HG02678 (cell line): ENCODE results near the gene DHRS3.
"Not testable (repeated sequence)": the region's sequence is repeated elsewhere in the genome, so short reads cannot be mapped to it uniquely, and the experiment has no call there.

Experiments used
- ATAC-seq: cut with Tn5 transposase; IDR thresholded peaks from one replicate; pipeline ENCODE4 v1.9.1; 2021; ENCODE audit warnings: mild to moderate bottlenecking, moderate library complexity; ENCODE audit not compliant: unreplicated experiment

DHRS3 gene, protein sequence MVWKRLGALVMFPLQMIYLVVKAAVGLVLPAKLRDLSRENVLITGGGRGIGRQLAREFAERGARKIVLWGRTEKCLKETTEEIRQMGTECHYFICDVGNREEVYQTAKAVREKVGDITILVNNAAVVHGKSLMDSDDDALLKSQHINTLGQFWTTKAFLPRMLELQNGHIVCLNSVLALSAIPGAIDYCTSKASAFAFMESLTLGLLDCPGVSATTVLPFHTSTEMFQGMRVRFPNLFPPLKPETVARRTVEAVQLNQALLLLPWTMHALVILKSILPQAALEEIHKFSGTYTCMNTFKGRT

DNA sequence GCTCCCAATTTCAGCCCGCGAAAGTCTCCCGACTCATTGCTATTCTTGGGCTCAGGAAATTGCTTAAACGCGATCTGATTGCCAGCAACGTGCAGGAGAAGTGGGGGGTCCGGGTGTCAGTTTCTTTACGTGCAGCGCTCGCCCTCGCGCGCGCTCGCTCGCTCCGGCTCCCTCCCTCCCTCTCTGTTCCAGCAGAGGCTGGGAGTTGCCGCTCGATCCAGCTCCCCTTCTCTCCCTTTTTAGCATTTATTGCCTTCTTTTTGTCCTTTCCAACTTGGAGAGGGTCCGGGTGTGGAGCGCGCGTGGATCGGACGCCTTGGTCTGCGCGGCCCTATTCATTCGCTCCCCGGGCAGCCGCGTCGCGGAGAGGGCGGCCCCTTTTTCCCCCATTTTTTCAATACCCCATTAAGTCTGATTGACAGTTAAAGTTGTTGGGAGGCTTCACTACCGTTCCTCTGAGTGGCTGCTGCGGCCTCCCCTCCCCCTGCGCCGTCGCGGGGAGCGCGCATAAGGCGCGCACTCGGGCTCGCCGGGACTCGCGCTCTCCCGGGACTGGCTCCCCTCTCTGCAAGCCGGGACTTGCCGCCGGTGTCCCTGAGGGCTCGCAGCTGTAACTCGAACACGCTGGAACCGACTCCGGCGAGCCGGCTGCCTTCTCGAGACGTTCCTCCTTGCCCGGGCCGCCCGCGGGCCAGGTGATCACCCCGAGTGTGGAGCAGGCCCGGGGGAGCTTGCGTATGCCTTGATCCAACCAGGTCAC lies at the start of gene DHRS3:
Gene DHRS3 (minus strand): TSS at position 310 of the 760 bp plus-strand sequence. CDS start 862 bp downstream, outside the sequence.
- ATAC-seq: no peak

DNA sequence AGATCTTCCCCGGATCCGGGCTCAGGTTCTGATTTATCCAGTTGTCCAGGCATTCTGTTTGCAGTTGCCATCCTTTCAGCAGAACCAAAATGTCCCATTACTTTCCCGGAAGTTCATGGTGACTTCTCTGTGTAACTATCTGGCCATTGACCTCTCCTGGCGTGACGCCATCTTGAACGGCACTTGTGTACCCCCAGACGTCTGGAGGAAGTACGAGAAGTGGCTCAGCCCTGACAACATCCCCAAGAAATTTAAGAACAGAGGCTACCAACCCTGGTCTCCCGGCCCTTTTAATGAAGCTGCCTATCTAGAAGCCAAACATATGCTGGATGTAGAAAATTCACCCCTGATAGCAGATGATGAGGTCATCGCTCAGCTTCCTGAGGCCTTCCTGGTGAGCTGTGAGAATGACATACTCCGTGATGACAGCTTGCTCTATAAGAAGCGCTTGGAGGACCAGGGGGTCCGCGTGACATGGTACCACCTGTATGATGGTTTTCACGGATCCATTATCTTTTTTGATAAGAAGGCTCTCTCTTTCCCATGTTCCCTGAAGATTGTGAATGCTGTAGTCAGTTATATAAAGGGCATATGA lies 48.2 kb upstream of the DHRS3 start:
- ATAC-seq: no peak

GRCh38 chr1:12665511-12665910 lies 47.5 kb upstream of the DHRS3 start:
- no peak for ATAC-seq

GRCh38 chr1:12662556-12662955 lies 44.5 kb upstream of the DHRS3 start:
- no peak for ATAC-seq

DNA sequence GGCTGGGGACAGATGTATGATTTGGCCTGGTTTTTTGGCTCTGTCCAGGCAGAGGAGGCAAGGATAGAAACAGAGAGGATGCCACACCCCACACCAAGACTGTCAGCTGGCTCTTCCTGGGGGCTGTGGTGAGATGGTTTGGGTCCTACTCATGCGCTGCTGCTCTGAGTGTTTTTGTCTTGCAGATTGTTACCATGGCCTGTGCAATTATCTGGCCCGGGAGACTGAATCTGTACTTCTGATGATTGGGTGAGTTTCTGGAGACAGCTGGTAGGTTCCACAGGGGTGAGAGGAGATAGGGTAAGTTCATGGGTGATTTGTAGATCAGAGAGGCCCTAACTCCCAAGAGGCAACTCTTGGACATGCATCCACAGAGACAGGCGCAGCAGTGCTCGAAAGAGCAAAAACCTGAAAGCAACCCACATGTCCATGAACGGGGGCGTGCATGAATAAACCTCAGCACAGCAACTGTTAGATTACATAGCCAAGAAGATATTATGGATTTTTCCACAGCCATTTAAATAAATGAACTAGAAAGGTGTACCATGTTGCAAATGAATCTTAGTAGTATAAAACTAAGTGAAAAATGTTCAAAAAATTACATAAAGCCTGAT lies 43.7 kb upstream of the DHRS3 start:
- ATAC-seq: no peak

DNA sequence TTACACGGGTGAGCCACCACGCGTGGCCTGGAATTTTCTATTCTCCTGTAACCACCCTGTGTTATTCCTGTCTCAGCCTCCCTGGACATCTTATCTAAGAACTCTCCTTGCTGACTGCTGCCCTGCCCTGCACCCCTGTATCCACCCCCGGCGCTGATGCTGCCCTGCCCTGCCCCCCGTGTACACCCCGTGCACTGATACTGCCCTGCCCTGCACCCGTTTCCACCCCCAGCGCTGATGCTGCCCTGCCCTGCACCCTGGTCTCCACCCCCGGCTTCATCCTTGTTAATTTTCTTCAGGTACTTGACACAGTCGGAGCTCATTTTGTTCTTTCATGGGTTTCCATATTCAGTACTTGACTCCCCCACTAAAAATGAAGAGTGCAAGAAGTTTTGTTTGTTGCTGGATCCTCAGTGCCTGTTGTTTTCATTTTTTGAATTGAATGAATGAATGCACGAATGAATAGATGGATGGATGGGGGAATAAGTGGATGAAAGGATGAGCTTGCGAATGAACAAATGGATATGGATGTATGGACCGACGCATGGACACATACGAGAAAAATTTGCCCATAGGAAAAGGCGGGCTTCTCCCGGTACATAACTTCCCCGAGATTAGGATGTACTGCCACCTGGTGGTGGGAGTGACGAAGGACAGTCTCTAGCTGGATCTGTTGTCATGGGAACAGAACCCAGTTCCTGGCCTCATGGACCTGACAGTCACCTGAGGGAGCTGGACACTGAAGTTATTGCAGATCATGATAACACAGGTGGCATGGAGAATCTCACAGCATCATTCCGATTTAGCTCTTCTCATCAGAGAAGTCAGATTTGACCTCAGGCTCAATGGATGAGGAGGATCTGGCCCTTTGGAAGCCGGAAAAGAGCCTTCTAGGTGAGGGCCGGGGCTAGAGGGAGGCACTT lies 40.8 kb upstream of the DHRS3 start:
- no peak for ATAC-seq

DNA sequence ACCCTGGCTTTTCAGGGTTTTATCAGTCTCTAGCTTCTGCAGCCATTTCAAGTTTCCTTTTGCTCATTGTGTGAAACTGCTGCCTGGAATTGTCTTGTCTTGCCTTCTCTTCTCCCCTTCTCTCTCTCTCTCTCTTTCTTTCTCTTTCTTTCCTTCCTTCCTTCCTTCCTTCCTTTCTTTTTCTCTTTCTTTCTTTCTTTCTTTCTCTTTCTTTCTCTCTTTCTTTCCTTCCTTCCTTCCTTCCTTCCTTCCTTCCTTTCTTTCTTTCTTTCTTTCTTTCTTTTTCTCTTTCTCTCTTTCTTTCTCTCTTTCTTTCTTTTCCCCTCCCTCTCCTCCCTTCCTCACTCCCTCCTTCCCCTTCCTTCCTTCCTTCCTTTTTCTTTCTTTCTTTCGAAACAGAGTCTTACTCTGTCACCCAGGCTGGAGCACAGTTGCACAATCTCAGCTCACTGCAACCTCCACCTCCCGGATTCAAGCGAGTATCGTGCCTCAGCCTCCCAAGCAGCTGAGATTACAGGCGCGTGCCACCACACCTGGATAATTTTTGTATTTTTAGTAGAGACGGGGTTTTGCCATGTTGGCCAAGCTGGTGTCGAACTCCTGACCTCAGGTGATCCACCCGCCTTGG lies 40.0 kb upstream of the DHRS3 start:
- not testable (repeated sequence) for ATAC-seq

- no peak for ATAC-seq
Measured at GRCh38 chr1:12657060-12657884, 39.3 kb upstream of the DHRS3 start.

DNA sequence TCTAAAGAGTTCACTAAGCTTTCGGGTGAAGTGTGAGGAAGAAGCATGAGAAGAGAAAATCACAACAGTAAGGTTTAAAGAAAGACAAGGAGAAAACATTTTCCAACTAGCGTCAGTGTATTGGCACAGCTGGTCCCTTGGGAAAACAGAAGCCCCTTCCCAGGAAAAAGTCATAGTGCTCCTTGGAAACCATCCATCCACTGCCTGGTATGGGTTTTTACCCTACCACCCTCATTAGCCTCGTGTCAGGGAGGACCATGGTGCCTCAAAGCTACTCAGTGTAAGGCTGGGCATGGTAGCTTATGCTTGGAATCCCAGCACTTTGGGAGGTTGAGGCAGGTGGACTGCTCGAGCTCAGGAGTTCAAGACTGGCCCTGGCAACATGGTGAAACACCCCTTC lies 38.6 kb upstream of the DHRS3 start:
- ATAC-seq: no peak

GRCh38 chr1:12654657-12655056 lies 36.6 kb upstream of the DHRS3 start:
- ATAC-seq: no peak

- no peak for ATAC-seq
Measured at GRCh38 chr1:12654004-12654567, 36.1 kb upstream of the DHRS3 start.

DNA sequence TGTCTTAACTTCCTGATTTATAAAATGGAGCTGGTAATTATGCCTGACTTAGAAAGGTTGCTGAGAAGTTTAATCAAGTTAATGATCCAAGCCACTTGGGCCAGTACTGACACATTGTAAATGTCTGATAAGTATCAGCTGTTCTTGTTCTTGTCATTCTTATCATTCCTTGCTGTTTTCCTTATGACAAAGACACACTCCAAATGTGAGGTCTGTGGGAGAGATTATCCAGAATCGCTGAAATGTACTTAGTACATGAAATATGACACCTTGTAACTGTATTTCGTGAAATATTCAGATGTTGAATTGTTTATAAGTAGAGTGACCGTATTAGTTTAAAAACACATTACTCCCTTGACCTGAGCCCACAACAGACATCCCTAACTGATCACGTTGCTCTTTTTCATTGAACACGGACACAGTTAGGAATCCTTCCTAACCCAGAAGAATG lies 32.0 kb upstream of the DHRS3 start:
- ATAC-seq: no peak

DNA sequence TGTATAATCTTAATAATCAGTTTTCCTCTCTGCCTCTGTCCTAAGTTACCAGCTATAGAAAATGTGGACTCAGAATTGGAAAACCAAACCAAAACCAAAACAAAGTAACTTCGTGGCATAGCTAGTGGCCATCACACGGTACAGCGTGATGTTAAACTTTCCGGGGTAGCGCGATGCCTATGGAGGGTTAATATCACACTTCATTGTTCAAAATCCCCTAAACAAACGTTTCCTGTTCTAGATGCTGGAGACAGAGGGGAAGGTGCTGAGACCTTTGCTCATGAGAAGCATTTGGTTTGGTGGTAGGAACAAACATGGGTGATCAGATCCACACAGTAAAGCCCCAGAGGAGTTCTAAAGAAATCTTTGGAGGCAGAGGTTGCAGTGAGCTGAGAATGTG lies 30.7 kb upstream of the DHRS3 start:
- ATAC-seq: no peak

DNA sequence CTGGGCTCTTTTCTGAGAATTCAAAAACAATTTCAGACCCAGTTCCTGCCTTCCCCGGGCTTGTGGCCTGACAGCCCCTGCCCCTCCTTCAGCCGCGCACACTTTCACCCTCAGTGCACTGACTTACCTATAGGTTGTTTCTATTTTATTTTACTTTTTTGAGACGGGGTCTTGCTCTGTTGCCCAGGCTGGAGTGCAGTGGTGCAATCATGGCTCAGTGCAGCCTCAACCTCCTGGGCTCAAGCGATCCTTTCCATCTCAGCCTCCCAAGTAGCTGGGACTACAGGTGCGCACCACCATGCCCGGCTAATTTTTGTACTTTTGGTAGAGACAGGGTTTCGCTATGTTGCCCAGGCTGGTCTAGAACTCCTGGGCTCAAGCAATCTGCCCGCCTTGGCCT lies 27.4 kb upstream of the DHRS3 start:
- not testable (repeated sequence) for ATAC-seq

DNA sequence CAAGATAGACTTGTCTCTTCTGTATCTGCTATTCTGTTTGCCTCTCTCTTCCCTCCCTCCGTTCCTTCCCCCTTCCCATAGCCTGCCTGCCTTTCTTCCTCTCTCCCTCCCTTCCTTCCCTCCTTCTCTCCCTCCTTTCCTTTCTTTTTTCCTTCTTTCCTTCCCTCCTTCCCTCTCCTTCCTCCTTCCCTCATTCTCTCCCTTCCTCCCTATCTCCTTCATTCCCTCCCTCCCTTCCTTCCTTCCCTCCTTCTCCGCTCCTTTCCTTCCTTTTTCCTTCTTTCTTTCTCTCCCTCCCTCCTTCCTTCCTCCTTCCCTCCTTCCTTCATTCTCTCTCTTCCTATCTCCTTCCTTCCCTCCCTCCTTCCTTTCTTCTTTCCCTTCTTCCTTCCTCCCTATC lies 26.8 kb upstream of the DHRS3 start:
- no peak for ATAC-seq

GRCh38 chr1:12644237-12644636 lies 26.2 kb upstream of the DHRS3 start:
- no peak for ATAC-seq

DNA sequence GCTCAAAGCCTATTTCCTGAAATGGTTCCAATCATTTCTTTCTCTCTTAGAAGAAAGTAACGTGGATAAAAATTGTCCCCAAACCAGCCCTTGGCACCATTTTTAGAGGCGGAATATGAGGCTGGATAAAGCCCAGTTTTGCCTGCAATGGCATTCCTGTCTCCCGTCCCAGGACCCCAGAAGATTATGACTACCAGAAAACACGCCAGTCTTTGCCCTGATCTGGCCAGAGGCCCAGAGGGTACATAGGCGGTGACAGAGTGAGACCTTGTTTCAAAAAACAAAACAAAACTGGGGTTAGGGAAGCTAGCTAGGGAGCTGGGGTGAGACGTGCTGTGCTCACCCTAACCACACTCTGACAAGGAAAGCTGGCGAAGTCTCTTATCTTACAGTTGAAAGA lies 25.8 kb upstream of the DHRS3 start, which contains the start of gene AADACL4:
Gene AADACL4 (plus strand): TSS at position 301 of the 400 bp plus-strand sequence. CDS start 462 bp downstream, outside the sequence.
- ATAC-seq: no peak

GRCh38 chr1:12643079-12643478 lies 25.1 kb upstream of the DHRS3 start:
- ATAC-seq: no peak

- ATAC-seq: no peak
Measured at GRCh38 chr1:12640958-12641272, 22.9 kb upstream of the DHRS3 start.
